Lower leg skin (tissue), 3 donors: ENCODE results near the gene FZD8.

Source experiments
- CTCF ChIP-seq, 3 donors: fragments of 450-650 bp; IDR thresholded peaks; one replicate each; pipeline ENCODE4 v1.5.1; 2016; ENCODE audit warnings: antibody characterized with exemption in 3 of 3, mild to moderate bottlenecking in 3 of 3, moderate library complexity in 2 of 3
- POLR2A ChIP-seq, 2 donors: fragments of 450-650 bp; IDR thresholded peaks; one replicate each; pipeline ENCODE4 v1.6.1; 2016 to 2017; ENCODE audit warnings: antibody characterized with exemption in 2 of 2, mild to moderate bottlenecking in 1 of 2, moderate library complexity in 1 of 2

GRCh38 chr10:35639021-35639727 is 2.9 kb downstream of the FZD8 start:
- TF ChIP-seq POLR2A (IDR thresholded peaks at IDR 0.05) (no peak), CTCF (IDR thresholded peaks at IDR 0.05) (no peak)
